DMS53 (cell line): ENCODE measurements around the gene SETX.

Source experiments
- DNase-seq: peaks from one replicate; lab custom pipeline; 2025; lab: John Stamatoyannopoulos, UW

SETX gene

GRCh38 chr9:132351404-132352045 lies 3.3 kb downstream of the SETX start:
- DNase-seq = no peak

DNA sequence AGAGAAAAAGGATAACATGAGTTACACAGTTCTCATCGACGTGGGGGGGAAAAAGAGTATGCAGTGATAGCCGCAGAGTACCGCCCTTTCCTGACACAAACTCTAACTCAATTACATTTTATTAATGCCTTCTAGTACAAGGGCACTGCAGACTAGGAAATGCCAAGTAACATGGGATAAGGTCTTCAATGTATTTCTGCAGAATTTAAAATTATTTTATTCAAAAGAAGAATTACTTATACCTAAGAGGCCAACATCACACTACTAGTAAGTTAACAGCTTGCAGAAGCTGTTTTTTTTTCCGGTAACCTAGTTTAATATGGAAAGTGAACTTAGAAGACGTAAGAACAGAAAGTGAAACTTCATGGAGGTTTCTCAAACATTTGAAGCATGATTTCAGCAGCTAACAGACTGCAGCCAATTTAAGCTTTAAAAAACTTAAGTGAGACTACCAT lies 3.9 kb downstream of the SETX start:
- no peak for DNase-seq

- DNase-seq = no peak
Observed at GRCh38 chr9:132348676-132349075, 6.1 kb downstream of the SETX start.

DNA sequence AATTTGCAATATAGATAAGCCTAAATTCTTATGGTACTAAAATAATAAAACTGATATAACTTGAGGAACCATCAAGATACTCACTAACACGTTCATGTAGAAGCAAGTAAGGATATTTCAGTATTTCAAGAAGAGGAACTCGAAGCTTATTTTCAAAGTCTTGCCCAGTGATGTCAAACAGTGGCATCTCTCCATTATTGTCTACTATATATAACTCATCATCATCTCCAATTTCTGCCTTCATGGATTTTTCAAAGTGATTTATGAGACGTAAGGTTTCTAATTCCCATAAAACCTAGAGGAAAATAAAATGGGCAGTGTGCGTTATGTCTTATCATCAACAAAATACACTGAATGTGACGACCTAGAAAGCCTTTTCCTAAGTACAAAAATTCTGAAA lies 8.6 kb downstream of the SETX start:
- DNase-seq = no peak

GRCh38 chr9:132341177-132341840 lies 13.5 kb downstream of the SETX start:
- DNase-seq = no peak

DNA sequence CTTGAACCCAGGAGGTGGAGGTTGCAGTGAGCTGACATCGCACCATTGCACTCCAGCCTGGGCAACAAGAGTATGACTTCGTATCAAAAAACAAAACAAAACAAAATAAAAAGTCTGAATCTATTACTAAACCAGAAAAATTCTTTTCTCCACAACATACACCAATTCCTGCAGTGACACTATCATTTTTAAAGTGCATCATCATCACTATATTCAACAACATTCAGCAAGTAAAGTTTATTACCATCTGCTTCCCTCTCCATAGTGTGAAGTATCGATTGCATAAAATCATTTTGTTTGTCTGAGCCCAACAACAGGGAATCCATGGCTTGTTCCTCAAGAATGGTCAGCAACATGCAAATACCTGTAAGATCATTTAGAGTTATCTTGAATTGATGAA lies 20.4 kb downstream of the SETX start:
- no peak for DNase-seq

- no peak for DNase-seq
Observed at GRCh38 chr9:132333556-132333955, 21.2 kb downstream of the SETX start.

DNA sequence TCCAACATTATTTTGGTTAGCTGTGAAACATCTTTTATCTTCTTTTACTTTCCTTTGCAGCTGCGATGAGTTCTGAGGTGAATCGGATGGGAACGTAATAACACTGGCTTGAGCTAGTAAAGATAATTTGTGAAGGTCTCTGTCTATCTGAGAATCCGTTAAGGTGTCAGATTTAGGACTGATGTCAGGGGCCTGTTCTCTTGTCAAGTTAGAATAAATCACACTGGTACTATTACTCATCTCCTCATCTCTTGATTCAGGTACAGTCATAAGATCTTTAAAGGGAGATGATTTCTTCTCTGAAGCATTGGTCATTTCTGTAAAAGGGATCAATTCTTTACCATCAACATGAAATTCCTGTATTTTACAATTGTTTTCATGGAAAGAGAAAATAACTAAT lies 26.2 kb downstream of the SETX start:
- DNase-seq = no peak

DNA sequence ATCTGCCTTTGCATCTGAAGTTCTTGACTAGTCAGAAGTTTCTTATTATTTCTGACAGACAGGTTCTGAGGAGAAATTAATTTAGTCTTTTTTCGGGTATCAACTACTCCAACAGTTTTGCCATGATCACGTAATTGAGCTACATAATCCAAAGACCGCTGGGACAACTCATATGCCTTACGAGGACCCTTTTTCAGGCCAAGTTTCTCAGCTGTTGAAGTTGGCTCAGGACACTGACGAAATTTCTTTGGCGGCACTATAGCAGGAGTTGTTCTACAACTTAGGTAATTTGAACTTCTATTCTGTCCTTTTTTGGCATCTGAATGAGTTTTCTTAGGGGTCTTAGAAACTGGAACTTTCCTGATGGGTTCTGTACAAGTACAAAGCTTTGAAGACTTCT lies 27.2 kb downstream of the SETX start:
- no peak for DNase-seq

DNA sequence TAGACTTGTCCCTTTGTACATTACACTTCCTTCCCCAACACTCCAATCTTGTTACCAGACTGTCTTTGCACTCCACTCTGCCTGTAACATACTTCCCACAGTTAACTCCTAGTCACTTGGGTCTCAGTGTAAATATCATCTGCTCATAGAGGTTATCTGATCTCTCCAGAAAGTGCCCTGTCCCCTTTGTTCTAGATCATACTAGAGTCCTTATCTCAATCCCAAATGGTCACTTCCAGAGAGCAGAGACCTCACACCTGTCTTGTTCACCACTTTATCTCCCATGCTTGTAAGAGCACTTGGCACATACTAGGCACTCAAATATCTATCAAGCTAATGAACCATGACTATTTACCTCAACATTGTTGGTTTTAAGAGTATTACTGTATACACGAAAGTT lies 30.4 kb downstream of the SETX start:
- DNase-seq = peak; percentile 14

DNA sequence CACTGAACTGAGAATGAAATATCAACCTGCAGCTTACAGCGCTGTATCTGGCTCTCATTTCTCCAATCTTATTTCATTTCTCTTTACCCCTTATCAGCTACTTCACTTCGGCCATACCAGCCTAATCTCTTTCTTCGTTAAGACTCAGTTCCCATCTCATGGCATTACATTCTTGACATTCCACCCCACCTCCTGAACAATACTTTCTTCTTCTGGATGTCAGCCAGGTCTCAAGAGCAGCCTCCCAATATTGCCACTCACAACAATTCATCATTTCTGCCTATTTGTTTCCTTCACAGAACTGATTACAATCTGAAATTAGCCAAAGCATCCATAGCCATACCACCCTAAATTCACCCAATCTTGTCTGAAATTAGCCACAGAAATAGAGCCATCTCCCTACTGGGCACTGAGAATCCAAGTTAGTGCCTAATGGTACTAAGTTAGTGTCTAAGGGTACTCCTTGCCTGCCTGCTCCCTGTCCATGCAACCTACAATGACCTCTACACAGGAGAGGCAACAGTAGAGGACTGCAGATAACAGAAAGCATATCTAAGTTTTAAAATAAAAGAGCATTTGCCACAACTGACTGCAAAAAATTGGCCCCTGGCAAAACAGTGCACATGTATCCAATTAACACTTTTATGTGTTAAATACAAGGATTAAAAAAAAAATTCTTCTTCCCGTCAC lies 35.2 kb downstream of the SETX start:
- DNase-seq = no peak

GRCh38 chr9:132312873-132313272 lies 41.9 kb downstream of the SETX start:
- peak; percentile 11 for DNase-seq

DNA sequence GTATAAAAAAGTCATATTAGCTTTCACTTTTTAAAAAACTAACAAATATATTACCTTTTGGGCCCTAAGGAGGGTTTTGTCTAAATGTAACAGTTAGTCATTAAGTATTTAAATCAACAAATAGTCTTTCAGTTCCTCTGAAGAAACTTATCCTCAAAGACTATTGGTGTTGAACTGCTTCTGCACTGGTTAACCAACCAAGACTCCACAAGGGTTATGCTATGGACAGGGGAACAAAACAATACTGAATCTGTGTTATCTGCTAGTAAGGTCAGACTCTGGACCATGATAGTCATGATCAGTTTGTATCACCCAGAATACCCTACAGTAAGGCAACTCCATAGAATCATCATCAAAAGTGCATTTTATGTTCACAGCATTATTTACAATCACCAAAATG lies 42.4 kb downstream of the SETX start:
- no peak for DNase-seq

DNA sequence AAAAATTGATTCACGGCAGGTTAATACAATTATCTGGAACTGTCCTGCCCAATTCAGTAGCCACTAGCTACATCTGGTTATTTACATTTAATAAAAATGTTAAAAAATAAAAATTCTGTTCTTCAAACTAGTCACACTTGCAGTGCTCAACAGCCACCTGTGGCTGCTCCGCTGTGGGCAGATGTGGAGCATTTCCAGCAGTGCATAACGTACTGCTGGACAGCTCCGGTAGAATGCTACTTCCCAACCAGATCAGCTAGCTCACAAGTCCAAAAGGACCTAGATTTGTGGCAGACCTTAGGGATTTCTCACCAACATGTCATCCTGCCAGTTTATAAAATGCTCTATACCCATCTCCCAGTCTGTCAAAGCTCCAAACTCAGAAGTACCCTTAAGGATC lies 42.8 kb downstream of the SETX start:
- DNase-seq = no peak

DNA sequence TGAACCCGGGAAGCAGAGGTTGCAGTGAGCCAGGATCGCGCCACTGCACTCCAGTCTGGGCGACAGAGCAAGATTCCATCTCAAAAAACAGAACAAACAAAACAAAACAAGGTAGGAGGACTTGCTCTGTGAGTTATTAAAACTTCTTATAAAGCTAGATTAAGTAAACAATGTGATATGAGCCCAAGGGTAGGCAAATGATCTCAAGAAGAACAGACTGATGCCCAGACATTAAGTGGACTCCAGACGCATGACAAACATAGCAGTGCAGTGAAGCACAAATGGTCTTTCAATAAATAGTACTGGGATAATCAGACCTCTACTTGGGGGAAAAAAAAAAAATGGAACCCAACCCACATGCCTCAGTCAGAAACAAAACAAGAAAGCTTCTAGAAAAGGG lies 45.7 kb downstream of the SETX start:
- no peak for DNase-seq

GRCh38 chr9:132301521-132301920 lies 53.3 kb downstream of the SETX start:
- DNase-seq = no peak

DNA sequence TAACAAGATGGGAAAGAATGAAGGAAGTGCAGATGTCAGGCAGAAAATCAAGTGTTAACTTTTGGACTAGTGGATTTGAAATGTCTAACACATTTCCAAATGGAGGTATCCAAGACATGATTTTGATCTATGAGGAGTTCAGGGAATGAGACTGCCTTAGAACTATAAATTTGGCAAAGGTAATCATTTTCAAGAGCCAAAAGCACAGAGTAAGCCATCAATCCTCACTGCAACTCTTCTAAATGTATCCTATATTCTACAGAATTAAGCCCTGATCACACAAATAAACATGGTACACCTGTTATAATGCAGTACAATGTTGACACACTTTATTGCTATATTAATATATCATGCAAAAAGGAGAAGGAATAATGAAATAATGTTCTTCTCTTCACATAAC lies 55.6 kb downstream of the SETX start:
- no peak for DNase-seq

- DNase-seq = no peak
Observed at GRCh38 chr9:132295181-132295580, 59.6 kb downstream of the SETX start.

GRCh38 chr9:132293145-132293721 lies 61.6 kb downstream of the SETX start:
- DNase-seq = no peak

DNA sequence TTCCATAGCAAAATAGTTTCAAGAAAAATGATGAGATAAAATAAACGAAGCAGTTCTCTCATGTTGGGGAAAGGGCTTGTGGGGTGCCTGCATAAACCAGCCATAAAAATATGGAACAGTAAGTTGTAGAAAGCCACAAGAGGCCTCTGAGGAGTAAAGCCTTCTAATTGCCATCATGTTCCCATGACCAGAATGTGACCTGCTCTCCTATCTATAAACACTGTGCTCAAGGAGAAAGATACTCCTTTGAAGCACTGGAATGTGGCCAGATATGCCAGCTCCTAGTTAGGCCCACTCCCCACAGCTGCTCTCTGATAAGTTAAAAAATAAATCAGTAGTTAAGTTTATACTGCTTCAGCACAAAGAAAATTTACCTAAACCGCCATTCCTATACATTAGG lies 65.8 kb downstream of the SETX start:
- no peak for DNase-seq

- no peak for DNase-seq
Observed at GRCh38 chr9:132288361-132288760, 66.4 kb downstream of the SETX start.

DNA sequence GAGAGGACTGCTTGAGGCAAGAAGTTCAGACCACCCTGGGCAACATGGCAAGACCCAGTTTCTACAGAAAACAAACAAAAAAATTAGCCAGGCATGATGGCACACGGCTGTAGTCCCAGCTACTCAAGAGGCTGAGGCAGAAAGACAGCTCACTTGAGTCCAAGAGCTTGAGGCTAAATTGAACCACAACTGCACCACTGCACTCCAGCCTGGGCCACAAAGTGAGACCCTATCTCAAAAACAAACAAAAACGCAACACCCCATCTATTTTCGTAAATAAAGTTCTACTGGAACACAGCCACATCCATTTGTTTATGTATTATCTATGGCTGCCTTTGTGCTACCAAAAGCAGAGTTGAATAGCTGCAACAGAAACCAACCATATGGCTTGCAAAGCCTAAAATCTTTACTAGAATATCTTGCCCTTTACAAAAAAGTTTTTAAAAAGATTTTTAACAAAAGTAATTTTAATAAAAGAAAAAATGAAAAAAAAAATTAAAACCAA lies 67.5 kb downstream of the SETX start:
- no peak for DNase-seq

GRCh38 chr9:132283863-132284262 lies 70.9 kb downstream of the SETX start:
- DNase-seq = no peak
